Uterus (tissue), 4 donors: Measurements from ENCODE around the gene PYGB. TPM values are rescaled to one million over a fixed set of nuclear protein-coding genes. Genes with fewer than 3 reads are reported as not detected.

Experiments
- DNase-seq, 2 donors: peaks; one replicate each; pipeline ENCODE4 v3.0.0-alpha.2; 2019 to 2020
- H3K27ac ChIP-seq, 2 donors: fragments of 200-600 bp; sonication (generic); 1 replicate in 1 of 2; 2 replicates in 1 of 2; pipeline ENCODE4 v1.5.1; 2016 to 2018
- H3K27me3 ChIP-seq, 2 donors: fragments of 200-600 bp; sonication (generic); one replicate each; pipeline ENCODE4 v1.5.1; 2018 to 2019; ENCODE audit warnings: control low read depth in 1 of 2
- H3K36me3 ChIP-seq, 2 donors: fragments of 200-600 bp; sonication (generic); one replicate each; pipeline ENCODE4 v1.5.1; 2019; ENCODE audit warnings: control low read depth in 1 of 2
- H3K4me1 ChIP-seq, 2 donors: fragments of 200-600 bp; sonication (generic); one replicate each; pipeline ENCODE4 v1.5.1; 2018 to 2019; ENCODE audit warnings: control low read depth in 1 of 2
- H3K4me3 ChIP-seq, 2 donors: fragments of 200-600 bp; sonication (generic); 1 replicate in 1 of 2; 2 replicates in 1 of 2; pipeline ENCODE4 v1.5.1; 2018 to 2019; ENCODE audit warnings: mild to moderate bottlenecking in 1 of 2
- H3K9me3 ChIP-seq, 2 donors: fragments of 200-600 bp; sonication (generic); one replicate each; pipeline ENCODE4 v1.5.1; 2019; ENCODE audit warnings: control low read depth in 1 of 2
- POLR2A ChIP-seq, 2 donors: fragments of 450-650 bp; IDR thresholded peaks; one replicate each; pipeline ENCODE4 v1.6.1; 2016; ENCODE audit warnings: antibody characterized with exemption in 2 of 2, mild to moderate bottlenecking in 1 of 2, moderate library complexity in 1 of 2
- intact Hi-C: fragments of 100-400 bp; cut with DNase I; formaldehyde crosslinking; loops from one replicate; pipeline ENCODE4 v1.15.1; 2023; ENCODE audit warnings: low total_unique reads
- total RNA-seq, 4 donors: library from RNA; depleted of rRNA in 3 of 4; stranded (reverse); fragments of >200 nt in 3 of 4; gene quantifications; one replicate each; pipeline versions ENCODE4 v1.1.0 to v1.2.4, GENCODE V29; 2014 to 2023
- TF ChIP-seq, protein P1 (sequence below), 4 experiments: fragments of 200-600 bp in 2 of 4; fragments of 450-650 bp in 2 of 4; sonication (generic) in 2 of 4; IDR thresholded peaks; one replicate each; pipeline ENCODE4 v1.5.1; 2016 to 2019; ENCODE audit warnings: antibody characterized with exemption in 4 of 4, mild to moderate bottlenecking in 2 of 4, moderate library complexity in 1 of 4
- donor health status: DM: yes; HTN: yes; CAD: no.

Gene PYGB
- 10 to 100 TPM; 26.2 to 87.9 (median 49.8) TPM for total RNA-seq

DNA sequence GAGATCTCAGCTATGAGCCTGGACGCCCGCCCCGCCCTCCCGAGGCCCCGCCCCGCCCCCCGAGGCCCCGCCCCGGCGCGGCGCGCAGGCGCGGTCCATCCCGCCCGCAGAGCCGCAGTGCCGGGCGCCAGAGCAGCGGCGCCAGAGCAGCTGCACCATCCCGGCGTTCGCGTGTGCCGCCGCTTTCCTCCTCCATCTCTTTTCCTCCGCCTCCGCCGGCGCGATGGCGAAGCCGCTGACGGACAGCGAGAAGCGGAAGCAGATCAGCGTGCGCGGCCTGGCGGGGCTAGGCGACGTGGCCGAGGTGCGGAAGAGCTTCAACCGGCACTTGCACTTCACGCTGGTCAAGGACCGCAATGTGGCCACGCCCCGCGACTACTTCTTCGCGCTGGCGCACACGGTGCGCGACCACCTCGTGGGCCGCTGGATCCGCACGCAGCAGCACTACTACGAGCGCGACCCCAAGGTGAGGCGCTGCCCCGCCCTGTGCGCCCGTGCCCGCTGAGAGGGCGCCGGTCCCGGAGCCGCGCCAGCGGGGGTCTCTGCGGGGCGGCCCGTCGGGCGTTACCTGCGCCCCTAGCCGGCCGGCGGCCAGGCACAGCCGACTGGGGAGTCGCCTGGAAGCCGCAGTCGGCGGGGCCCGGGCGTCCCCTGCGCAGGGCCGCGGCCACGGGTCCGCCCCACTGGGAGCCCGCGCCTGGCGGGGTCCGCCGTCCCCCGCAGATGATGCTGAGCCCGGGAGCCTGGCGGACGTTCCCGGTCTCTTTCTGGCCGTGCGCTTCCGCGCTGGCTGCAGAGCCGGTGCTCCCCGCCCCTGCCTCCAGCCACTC is at the start of gene PYGB:
Gene PYGB (plus strand): TSS at position 130 of the 830 bp plus-strand sequence. CDS start 94 bp downstream, at position 224.
- TF ChIP-seq, protein P1, sequence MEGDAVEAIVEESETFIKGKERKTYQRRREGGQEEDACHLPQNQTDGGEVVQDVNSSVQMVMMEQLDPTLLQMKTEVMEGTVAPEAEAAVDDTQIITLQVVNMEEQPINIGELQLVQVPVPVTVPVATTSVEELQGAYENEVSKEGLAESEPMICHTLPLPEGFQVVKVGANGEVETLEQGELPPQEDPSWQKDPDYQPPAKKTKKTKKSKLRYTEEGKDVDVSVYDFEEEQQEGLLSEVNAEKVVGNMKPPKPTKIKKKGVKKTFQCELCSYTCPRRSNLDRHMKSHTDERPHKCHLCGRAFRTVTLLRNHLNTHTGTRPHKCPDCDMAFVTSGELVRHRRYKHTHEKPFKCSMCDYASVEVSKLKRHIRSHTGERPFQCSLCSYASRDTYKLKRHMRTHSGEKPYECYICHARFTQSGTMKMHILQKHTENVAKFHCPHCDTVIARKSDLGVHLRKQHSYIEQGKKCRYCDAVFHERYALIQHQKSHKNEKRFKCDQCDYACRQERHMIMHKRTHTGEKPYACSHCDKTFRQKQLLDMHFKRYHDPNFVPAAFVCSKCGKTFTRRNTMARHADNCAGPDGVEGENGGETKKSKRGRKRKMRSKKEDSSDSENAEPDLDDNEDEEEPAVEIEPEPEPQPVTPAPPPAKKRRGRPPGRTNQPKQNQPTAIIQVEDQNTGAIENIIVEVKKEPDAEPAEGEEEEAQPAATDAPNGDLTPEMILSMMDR (IDR thresholded peaks at IDR 0.05), result peak in 2 of 4 experiments; percentile 10 to 14
- TF ChIP-seq POLR2A (IDR thresholded peaks at IDR 0.05), result peak; percentile 78 to 92
- no peaks in the 10 kb centered on the region for H3K9me3 ChIP-seq
- no peaks in the 10 kb centered on the region for H3K27me3 ChIP-seq
- DNase-seq, result peak; percentile 66 to 83
- H3K27ac ChIP-seq, result peak within 1 kb of the TSS; percentile 86 to 96
- H3K36me3 ChIP-seq, result no peaks in the 10 kb centered on the region
- intact Hi-C loops, result no loop called here
- peak within 1 kb of the TSS; percentile 60 to 89 for H3K4me3 ChIP-seq
- H3K4me1 ChIP-seq, result peaks cover 0 to 18% of the 10 kb centered on the region in 2 donors

DNA sequence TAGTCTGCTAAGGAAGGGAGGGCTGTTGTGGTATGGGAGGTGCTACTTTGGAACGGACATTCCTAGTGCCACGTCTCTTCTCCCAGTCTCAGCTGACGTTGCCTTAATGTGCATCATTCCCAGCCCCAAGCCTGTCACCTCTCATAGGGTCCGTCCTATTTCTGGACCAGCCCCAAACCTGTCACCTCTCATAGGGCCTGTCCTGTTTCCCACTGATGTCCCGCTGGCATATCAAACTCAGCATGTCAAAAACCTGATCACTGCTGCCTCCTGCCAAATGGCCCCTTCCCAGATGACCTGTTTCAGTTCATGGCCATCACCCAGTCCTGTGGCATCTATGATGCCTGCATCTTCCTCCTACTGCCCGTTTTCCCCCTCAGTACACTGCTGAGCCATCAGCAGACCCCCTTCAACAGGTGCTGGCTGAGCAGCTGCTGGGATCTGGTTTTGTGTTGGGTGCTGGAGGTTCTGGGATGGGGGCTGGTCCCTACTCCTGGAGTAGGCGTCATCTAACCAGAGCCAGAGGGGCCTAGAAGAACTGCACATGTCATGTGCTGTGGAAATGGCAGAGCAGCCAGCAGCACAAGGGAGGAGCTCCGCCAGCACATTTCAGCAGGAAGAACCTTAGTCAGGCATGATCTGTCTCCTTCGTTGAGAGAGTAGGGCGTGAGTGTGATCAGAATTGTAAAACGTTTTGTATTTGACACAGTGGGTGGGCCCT is 49.1 kb upstream of the PYGB start:
- no peak for DNase-seq
- Histone ChIP-seq H3K27ac (no peak overlapping the region), H3K36me3 (no peaks in the 10 kb centered on the region), H3K9me3 (no peaks in the 10 kb centered on the region), H3K4me1 (no peaks in the 10 kb centered on the region), H3K27me3 (no peaks in the 10 kb centered on the region), H3K4me3 (no peak overlapping the region)
- intact Hi-C loops, result no loop called here
- TF ChIP-seq POLR2A (IDR thresholded peaks at IDR 0.05), result no peak
- TF ChIP-seq, protein P1 (IDR thresholded peaks at IDR 0.05), result no peak

DNA sequence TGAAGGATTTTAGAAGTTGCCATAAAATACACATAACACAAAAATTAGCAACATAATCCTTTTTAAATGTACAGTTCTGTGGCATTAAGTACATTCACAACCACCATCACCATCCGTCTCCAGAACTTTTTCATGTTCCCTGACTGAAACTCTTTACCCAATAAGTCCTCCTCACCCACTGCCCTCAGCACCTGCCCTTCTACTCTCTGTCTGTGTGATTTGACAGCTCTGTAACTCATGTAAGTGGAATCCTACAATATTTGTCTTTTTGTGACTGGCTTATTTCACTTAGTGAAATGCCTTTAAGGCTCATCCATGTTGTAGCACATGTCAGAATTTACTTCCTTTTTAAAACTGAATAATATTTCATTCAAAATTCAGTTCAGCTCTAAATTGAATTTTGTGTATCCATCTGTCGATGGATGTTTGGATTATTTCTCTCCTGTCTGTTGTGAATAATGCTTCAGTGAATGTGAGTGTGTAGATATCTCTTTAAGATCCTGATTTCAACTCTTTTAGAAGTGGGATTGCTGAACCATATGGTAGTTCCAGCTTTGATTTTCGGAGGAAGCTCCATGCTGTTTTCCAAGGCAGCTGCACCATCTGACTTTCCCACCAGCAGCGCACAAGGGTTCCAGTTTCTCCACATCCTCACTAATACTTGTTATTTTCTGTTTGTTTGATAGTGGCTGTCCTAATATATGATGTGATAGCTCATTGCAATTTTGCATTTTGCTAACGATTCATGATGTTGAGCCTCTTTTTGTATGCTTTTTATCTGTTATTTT is 48.2 kb upstream of the PYGB start:
- no peak for TF ChIP-seq POLR2A (IDR thresholded peaks at IDR 0.05)
- TF ChIP-seq, protein P1 (IDR thresholded peaks at IDR 0.05), result no peak
- H3K4me3 ChIP-seq, result no peak overlapping the region
- no peak for DNase-seq
- no peaks in the 10 kb centered on the region for H3K4me1 ChIP-seq
- H3K27me3 ChIP-seq, result no peaks in the 10 kb centered on the region
- intact Hi-C loops, result no loop called here
- H3K9me3 ChIP-seq, result no peaks in the 10 kb centered on the region
- no peaks in the 10 kb centered on the region for H3K36me3 ChIP-seq
- H3K27ac ChIP-seq, result no peak overlapping the region

DNA sequence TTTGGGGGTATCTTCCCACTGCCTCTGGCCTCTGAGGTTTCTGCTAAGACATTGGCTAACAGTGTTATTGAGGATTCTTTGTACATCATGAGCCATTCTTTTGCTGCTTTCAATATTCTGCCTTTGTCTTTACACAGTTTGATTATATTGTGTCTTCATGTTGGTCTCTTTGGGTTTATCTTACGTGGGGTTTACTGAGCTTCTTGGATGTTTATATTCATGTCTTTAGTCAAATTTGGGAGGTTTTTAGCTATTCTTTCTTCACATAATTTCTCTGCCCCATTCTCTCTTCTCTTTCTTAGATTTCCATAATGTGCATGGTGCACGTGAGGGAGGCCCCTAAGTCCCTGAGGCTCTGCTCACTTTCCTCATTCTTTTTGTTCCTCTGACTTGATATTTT is 44.8 kb upstream of the PYGB start:
- intact Hi-C loops, result no loop called here
- Histone ChIP-seq H3K27ac (no peak overlapping the region), H3K4me1 (no peaks in the 10 kb centered on the region), H3K27me3 (no peaks in the 10 kb centered on the region), H3K9me3 (no peaks in the 10 kb centered on the region), H3K36me3 (no peaks in the 10 kb centered on the region), H3K4me3 (no peak overlapping the region)
- TF ChIP-seq, protein P1 (IDR thresholded peaks at IDR 0.05), result no peak
- no peak for TF ChIP-seq POLR2A (IDR thresholded peaks at IDR 0.05)
- DNase-seq, result no peak
